Measurements from ENCODE around the gene HLA-DRA.

DNA sequence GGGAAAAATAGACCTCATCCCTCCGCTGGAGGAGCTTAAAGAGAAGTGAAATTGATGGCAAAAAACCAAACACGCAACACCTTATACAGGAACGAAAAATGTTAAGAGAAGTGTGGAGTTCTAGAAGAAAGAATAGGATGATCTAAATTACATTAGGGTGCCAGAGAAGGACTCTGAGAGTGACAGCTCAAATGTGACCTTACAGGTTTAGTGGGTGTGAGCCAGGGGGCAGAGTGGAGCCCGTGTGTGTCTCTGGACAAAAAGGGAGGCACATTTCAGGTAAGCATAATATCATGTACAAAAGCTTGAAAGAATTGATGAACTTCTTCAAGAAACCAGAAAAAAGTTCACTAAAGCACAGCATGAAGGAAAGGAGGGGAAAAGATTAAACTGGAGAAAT is 20.8 kb downstream of the HLA-DRA start:
- TF ChIP-seq CTCF (conservative IDR thresholded peaks at IDR 0.05 in 1 of 2, IDR thresholded peaks at IDR 0.05 in 1 of 2; ENCODE audit: low read depth in 1 of 2, low read length in 2 of 2) (no peak), EZH2 (IDR thresholded peaks at IDR 0.05; ENCODE audit: low read length, missing control alignments) (no peak)
